HUDEP-2 (cell line): ENCODE results near the gene RNF225.

Experiments
- DNase-seq, 76 experiments: peaks; one replicate each; lab custom pipeline; 2025; ENCODE audit not compliant: unreplicated experiment in 76 of 76; lab: John Stamatoyannopoulos, UW

RNF225 gene

GRCh38 chr19:58386576-58387337 is 8.7 kb upstream of the RNF225 start, which contains the start of gene RPS5:
RPS5 (plus strand) TSS chr19:58387269; CDS start chr19:58388138, 869 bp downstream.
- peak in 75 of 76 experiments; percentile 91 to 100 (median 98) for DNase-seq

GRCh38 chr19:58387338-58388174 is 7.9 kb upstream of the RNF225 start:
- DNase-seq: peak in 2 of 76 experiments; percentile 17 to 31

- no peak for DNase-seq
These were observed 7.3 kb upstream of the RNF225 start for GRCh38 chr19:58388175-58388526.

GRCh38 chr19:58392945-58393724 is 2.3 kb upstream of the RNF225 start:
- DNase-seq: no peak

GRCh38 chr19:58393725-58394033 is 1.8 kb upstream of the RNF225 start:
- DNase-seq: no peak

GRCh38 chr19:58394821-58395219 is 636 bp upstream of the RNF225 start:
- no peak for DNase-seq

- peak in 3 of 76 experiments; percentile 11 to 45 (median 43) for DNase-seq
These were observed 647 bp downstream of the RNF225 start for GRCh38 chr19:58395979-58396627.

GRCh38 chr19:58396691-58397532 is 1.5 kb downstream of the RNF225 start:
- no peak for DNase-seq

- no peak for DNase-seq
These were observed 2.1 kb downstream of the RNF225 start for GRCh38 chr19:58397533-58398037.

GRCh38 chr19:58398087-58398486 is 2.6 kb downstream of the RNF225 start:
- DNase-seq: no peak

- no peak for DNase-seq
These were observed 3.1 kb downstream of the RNF225 start for GRCh38 chr19:58398545-58398944.

GRCh38 chr19:58399903-58400302 is 4.4 kb downstream of the RNF225 start:
- no peak for DNase-seq

GRCh38 chr19:58400316-58400915 is 5.0 kb downstream of the RNF225 start:
- peak in 19 of 76 experiments; percentile 13 to 58 (median 37) for DNase-seq

GRCh38 chr19:58400916-58401839 is 5.7 kb downstream of the RNF225 start:
- DNase-seq: peak; percentile 93 to 100 (median 100)

- DNase-seq: peak in 4 of 76 experiments; percentile 24 to 38 (median 30)
These were observed 6.5 kb downstream of the RNF225 start for GRCh38 chr19:58401840-58402421.

- peak in 4 of 76 experiments; percentile 10 to 44 (median 41) for DNase-seq
These were observed 8.5 kb downstream of the RNF225 start for GRCh38 chr19:58403920-58404478.
